ENCODE measurements around the gene SEMA3F.
A peak's percentile ranks its signal among the peaks of the same experiment; 100 is the strongest.

Gene SEMA3F

DNA sequence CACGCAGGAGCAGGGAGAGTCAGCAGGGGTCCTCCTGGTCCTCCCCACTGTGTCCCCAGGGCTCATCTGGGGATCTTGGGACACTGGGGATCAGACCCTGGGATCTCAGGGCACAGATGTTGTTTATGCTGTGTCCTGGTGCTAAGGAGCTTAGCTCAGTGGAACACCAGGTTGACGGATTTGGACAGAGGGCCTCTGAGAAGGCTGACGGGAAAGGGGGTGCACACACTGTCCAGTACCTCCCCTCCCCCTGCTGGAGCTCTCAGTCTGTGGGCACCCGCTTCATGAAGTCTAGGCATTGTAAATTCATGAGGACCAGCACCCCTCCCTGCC lies 21.9 kb upstream of the SEMA3F start:
- DNase-seq: no peak

DNA sequence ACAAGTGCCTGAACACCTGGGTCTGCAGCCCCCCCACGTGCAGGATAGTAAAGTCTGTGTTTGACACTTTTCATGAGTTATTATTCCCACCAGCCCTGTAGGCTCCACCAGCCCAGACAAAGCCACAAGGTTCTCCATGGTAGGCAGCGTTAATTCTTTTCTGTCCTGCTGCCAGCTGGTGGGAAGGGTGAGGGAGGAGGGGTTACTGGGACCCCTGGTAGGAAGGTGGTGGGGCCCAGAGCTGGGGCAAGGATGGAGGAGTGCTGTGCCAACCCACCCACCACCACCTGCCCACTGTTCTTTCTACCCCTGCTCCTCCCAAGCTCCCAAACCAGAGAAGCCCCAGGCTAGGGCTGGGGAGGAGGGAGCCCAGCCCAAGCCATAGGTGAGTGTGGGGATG lies 20.8 kb upstream of the SEMA3F start:
- no peak for DNase-seq

- no peak for DNase-seq
These were observed 19.2 kb upstream of the SEMA3F start for GRCh38 chr3:50135964-50136363.

DNA sequence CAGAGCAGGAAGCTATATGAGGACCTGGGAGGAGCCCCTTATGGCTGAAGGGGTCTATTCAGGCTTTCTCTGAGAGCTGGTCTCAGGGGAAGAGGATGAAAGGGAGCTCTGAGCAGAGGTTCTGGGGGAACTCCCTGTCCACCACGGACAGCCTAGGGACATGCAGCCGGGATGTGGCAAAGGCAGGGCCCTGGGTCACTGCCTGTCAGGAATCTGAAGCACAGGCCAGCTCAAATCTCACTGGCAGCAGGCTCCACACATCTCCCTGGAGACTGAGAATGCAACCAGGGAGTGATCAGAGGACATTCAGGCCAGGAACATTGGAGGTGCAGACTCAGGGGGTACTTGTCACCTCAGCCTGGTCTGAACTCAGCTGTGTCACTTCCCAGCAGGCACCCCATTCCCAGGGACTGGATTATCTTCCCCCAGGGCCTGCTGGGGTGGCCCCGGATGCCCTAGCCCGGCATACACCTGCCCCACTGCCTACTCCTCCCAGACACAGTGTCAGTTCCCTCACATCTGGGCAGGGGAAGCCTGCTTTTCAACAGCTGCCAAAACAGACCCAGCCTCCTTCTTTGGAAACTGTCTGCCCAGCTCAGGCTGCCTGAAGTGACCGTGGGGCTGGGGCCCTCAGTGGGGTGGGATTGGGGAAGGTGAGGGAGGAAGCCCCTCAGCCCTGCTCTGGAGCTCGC lies 18.3 kb upstream of the SEMA3F start:
- no peak for DNase-seq

DNA sequence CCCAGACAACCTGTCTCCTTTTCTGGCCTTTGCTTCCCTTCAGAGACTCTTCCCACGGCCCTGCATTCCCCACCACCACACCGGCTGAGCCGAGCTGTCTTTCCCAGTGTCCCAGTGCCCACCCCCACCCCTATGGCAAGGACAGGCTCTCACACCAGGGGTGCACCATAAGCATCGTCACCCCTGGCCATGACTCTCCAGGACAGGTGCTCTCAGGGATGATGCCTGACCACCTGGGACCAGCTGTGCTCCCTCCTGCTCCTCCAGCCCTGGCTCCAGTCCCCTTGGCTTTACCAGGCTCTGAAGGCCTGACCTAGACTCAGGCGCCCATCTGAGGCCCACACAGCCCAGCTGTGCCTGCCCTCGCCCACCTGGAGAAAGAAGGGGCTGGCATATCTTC lies 17.6 kb upstream of the SEMA3F start:
- no peak for DNase-seq

GRCh38 chr3:50138266-50139200 lies 16.6 kb upstream of the SEMA3F start:
- DNase-seq: peak; percentile 55

GRCh38 chr3:50139308-50139707 lies 15.8 kb upstream of the SEMA3F start:
- no peak for DNase-seq

- DNase-seq: no peak
These were observed 15.3 kb upstream of the SEMA3F start for GRCh38 chr3:50139718-50140423.

DNA sequence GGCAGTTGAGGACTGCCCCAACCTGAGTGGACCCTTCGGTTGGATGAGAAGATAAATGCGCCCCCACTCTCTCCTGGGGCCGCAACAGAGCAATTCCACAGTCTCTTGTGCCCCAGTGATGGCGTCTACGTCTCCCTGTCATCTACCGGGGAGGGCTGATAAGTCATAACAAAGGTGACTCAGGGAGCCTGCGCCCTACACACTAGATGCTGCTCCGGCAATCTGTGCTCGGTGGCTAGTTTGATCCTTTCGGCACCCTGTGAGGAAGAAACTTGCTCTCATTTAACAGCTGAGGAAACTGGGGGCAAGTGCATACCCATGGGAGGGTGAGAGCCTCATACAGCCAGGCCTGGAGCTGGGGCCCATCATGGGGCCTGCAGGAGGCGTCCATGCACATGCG lies 14.1 kb upstream of the SEMA3F start:
- DNase-seq: no peak

DNA sequence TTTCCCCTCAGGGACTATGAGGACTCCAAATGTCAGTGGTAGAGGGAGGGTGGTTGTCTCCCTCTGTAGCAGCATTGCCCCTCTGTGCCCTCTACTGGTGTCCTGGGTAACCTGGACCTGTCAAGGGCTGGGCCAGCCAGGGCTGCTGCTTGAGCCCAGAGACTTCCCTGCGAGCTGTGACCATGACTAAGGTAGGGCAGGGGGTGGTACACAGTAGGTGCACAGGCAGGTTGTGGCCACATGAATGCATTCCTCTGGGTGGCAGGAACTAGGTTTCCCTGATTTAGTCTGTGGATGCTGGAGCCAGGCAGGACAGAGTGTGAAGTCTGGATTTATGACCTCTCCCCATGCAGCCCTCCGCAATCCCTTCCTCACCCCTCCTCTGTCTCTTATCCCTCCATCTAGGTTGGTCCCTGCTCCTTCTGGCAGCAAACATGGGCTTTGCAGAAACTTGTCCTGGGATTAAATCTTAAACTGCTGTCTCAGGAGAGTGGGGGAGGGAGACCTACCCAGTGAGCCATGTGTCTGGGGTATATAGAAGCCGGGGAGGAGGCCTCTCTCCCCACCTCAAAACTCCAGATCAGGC lies 8.7 kb upstream of the SEMA3F start:
- no peak for DNase-seq

DNA sequence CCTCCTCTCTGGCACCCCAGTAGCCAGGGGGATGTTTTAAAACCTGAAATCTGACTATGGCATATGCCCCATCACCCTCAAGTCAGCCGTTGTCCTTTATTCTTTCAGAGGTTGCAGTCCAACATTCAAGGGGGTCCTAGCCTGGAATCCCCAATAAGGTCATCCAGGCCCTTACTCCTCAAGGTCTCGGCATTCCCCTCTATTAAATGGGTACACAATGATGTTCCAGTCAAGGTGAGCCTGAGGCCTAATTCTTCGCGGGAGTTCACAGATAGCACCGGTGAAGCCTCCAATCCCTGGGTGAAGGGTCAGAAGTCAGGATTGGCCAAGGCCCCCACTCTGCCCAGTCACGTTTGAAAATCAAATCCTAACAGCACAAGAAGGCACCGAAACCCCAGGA lies 8.1 kb upstream of the SEMA3F start:
- no peak for DNase-seq

DNA sequence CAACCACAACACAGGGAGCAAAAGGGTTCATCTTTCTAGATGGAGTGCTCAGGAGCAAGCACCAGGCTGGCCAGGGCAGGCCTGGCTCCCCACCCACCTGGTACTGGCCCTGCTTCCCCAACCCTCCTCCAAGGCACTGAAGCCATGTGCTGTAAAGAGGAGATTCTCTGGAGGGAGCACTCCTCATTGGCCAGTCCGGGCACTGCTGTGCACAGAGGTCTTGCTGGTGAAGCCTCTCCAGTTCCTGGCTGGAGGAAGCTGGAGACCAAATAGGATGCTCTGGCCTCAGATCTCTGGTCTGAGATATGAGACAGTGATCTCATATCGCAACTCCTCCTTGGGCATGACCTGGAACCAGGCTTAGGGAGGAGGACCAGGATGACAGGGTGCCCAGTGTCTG lies 7.7 kb upstream of the SEMA3F start:
- no peak for DNase-seq

GRCh38 chr3:50147861-50148260 lies 7.3 kb upstream of the SEMA3F start:
- no peak for DNase-seq

DNA sequence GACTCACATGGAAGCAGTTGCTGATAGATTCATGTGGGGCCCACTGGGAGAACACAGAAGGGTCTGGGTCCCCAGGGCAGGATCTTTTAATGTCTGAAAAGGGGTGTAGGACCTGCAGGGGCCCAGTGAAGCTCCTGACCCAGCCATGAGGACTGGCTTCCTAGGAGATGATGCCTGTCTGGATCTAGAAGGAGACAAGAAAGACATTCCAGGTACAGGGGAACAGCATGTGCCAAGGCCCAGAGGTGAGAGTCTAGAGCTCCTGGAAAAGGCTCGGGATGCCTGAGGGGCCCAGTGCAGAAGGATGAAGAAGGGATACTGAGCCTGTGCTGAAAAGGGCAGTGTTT lies 4.7 kb upstream of the SEMA3F start:
- no peak for DNase-seq

DNA sequence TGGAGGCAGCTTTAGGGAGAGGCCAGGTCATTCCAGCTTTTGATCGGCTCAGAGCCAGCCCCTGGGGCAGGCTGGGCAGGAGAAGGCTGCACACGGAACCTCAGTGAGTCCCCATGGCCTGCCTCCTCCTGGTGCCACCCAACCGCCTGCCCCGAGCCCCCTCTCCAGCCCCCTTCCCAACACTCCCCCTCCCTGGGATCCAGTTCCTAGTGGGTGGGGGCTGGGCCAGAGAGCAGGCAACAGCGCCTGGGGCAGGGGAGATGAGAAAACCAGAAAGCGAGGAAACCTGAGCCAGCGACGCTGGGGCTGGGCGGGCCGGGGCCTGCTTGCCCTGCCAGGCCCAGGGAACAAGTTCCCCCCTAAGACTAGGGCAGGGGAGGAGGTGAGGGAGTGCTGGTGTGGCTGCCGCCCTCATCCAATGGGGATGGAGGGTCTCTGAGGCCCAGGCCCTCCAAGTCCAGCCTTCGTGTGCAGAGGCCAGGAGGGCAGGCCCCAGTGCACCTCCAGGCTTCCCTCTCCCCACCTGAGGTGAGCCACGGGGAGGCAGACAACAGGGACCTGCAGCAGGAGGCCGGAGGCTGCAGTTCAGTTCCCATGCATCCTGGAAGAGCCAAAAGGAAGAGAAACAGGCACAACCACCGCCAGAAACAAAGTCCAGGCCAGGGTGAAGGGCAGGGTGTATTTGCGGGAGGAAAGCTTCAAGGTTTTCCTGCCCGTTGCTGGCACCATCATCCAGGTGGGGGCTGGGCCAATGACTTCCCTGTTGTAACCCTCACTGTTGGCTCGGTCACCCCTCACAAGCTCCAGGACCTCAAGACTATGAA lies 4.0 kb upstream of the SEMA3F start:
- no peak for DNase-seq

DNA sequence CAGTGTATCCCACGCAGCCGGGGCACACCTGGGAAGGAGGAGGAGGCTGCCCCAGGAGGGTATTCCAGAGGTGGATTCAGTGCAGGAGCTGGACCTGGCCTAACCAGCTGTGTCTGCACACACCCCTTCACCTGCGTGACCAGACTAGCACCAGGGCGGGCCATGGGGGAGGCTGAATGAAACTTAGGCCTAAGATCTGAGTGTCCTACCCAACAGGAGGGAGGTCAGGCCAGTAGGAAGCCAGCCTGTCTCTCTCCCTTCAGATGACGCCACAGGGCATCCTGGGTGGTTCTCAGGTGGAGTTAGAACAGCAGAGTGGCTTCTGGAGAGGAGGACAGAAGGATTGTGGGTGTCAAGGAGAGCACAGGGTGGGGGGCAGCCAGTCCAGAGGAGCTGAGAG lies 3.4 kb upstream of the SEMA3F start:
- no peak for DNase-seq

- no peak for DNase-seq
These were observed 1.2 kb upstream of the SEMA3F start for GRCh38 chr3:50153782-50154475.

- DNase-seq: no peak
These were observed 666 bp upstream of the SEMA3F start for GRCh38 chr3:50154476-50154839.

GRCh38 chr3:50155491-50155878 lies 361 bp downstream of the SEMA3F start:
- DNase-seq: no peak

- DNase-seq: no peak
These were observed 767 bp downstream of the SEMA3F start for GRCh38 chr3:50155891-50156290.

- DNase-seq: no peak
These were observed 1.7 kb downstream of the SEMA3F start for GRCh38 chr3:50156549-50157493.

All from hematopoietic multipotent progenitor cell treated with erythropoietin and hydrocortisone succinate and interleukin-3 and kit ligand, for 4 days (in vitro differentiated cells).